Measurements from ENCODE around the gene NTMT1. TPM values are rescaled to one million over a fixed set of nuclear protein-coding genes. Genes with fewer than 3 reads are reported as not detected.

Gene NTMT1
- total RNA-seq, 4 donors from 2014 or later: 20.3 to 33.3 (median 31.9) TPM

- 90% methylated on average over 8 of the region's 8 CpGs for WGBS
- H3K36me3 ChIP-seq: peaks cover 16 to 22% (median 18%) of the 10 kb centered on the region in 4 donors
- H3K4me3 ChIP-seq: no peak overlapping the region
- peak overlapping the region in 1 of 4 donors; percentile 37 for H3K27ac ChIP-seq (replicated peaks in 1 of 4)
- H3K9me3 ChIP-seq: no peaks in the 10 kb centered on the region
- H3K27me3 ChIP-seq: no peaks in the 10 kb centered on the region
- no peak for DNase-seq (ENCODE audit: extremely low spot score)
- TF ChIP-seq POLR2AphosphoS5 (IDR thresholded peaks at IDR 0.05) (no peak), EP300 (IDR thresholded peaks at IDR 0.05) (no peak), POLR2A (IDR thresholded peaks at IDR 0.05; ENCODE audit: low read depth) (no peak), CTCF (IDR thresholded peaks at IDR 0.05) (no peak)
- peaks cover 47 to 83% (median 78%) of the 10 kb centered on the region in 4 donors for H3K4me1 ChIP-seq
- intact Hi-C loops (cut with DNase I): no loop called here
These were observed 3.4 kb downstream of the NTMT1 start for GRCh38 chr9:129629251-129629820.

- intact Hi-C loops (cut with DNase I): no loop called here
These were observed 5.2 kb downstream of the NTMT1 start for GRCh38 chr9:129630967-129631673.

GRCh38 chr9:129631674-129632129, 5.7 kb downstream of the NTMT1 start:
- TF ChIP-seq EP300 (IDR thresholded peaks at IDR 0.05) (no peak), POLR2A (IDR thresholded peaks at IDR 0.05; ENCODE audit: low read depth) (no peak), CTCF (IDR thresholded peaks at IDR 0.05) (no peak), POLR2AphosphoS5 (IDR thresholded peaks at IDR 0.05) (no peak)
- H3K27me3 ChIP-seq: no peaks in the 10 kb centered on the region
- DNase-seq (ENCODE audit: extremely low spot score): no peak
- WGBS: 74% methylated on average over 18 of the region's 19 CpGs
- H3K4me1 ChIP-seq: peaks cover 42 to 67% (median 60%) of the 10 kb centered on the region in 4 donors
- no peak overlapping the region for H3K4me3 ChIP-seq
- peak overlapping the region in 1 of 4 donors; percentile 26 for H3K27ac ChIP-seq (replicated peaks in 1 of 4)
- intact Hi-C loops (cut with DNase I): no loop called here
- peaks cover 31 to 46% (median 41%) of the 10 kb centered on the region in 4 donors for H3K36me3 ChIP-seq
- H3K9me3 ChIP-seq: no peaks in the 10 kb centered on the region

More at GRCh38 chr9:129630967-129631673, 5.2 kb downstream of the NTMT1 start:
- Histone ChIP-seq H3K36me3 (peaks cover 31 to 40% (median 36%) of the 10 kb centered on the region in 4 donors), H3K9me3 (no peaks in the 10 kb centered on the region), H3K4me1 (peaks cover 42 to 70% (median 63%) of the 10 kb centered on the region in 4 donors), H3K4me3 (no peak overlapping the region), H3K27ac (replicated peaks in 1 of 4) (peak overlapping the region in 1 of 4 donors; percentile 26), H3K27me3 (no peaks in the 10 kb centered on the region)
- WGBS: 80% methylated on average over 20 of the region's 21 CpGs
- TF ChIP-seq POLR2AphosphoS5 (IDR thresholded peaks at IDR 0.05) (no peak), CTCF (IDR thresholded peaks at IDR 0.05) (peak in 1 of 3 experiments; percentile 2)
- DNase-seq (ENCODE audit: extremely low spot score): no peak

GRCh38 chr9:129632460-129632859, 6.5 kb downstream of the NTMT1 start:
- intact Hi-C loops (cut with DNase I): no loop called here
- no peak overlapping the region for H3K27ac ChIP-seq (replicated peaks in 1 of 4)
- WGBS: 75% methylated on average over 13 of the region's 13 CpGs
- no peaks in the 10 kb centered on the region for H3K9me3 ChIP-seq
- H3K4me3 ChIP-seq: no peak overlapping the region
- no peaks in the 10 kb centered on the region for H3K27me3 ChIP-seq
- no peak for DNase-seq (ENCODE audit: extremely low spot score)
- H3K4me1 ChIP-seq: peaks cover 36 to 61% (median 55%) of the 10 kb centered on the region in 4 donors
- H3K36me3 ChIP-seq: peaks cover 37 to 54% (median 49%) of the 10 kb centered on the region in 4 donors
- TF ChIP-seq EP300 (IDR thresholded peaks at IDR 0.05): no peak

- WGBS: 88% methylated on average over 4 of the region's 4 CpGs
- Histone ChIP-seq H3K9me3 (no peaks in the 10 kb centered on the region), H3K27me3 (no peaks in the 10 kb centered on the region), H3K4me3 (no peak overlapping the region), H3K36me3 (peaks cover 44 to 61% (median 56%) of the 10 kb centered on the region in 4 donors), H3K27ac (replicated peaks in 1 of 4) (no peak overlapping the region), H3K4me1 (peaks cover 29 to 53% (median 48%) of the 10 kb centered on the region in 4 donors)
- intact Hi-C loops (cut with DNase I): no loop called here
- TF ChIP-seq EP300 (IDR thresholded peaks at IDR 0.05): no peak
- no peak for TF ChIP-seq POLR2AphosphoS5 (IDR thresholded peaks at IDR 0.05)
- TF ChIP-seq CTCF (IDR thresholded peaks at IDR 0.05): no peak
- TF ChIP-seq POLR2A (IDR thresholded peaks at IDR 0.05; ENCODE audit: low read depth): no peak
- DNase-seq (ENCODE audit: extremely low spot score): no peak
These were observed 7.2 kb downstream of the NTMT1 start for GRCh38 chr9:129633207-129633606.

Measured in esophagus muscularis mucosa (tissue), 4 donors.